Fibroblast of pulmonary artery (primary cell): ENCODE measurements around the gene GMPR2.
"Not testable (repeated sequence)": the region's sequence is repeated elsewhere in the genome, so short reads cannot be mapped to it uniquely, and the experiment has no call there.

Source experiments
- DNase-seq: peaks from one replicate; pipeline ENCODE4 v3.0.0-alpha.2; 2010; ENCODE audit warnings: low read depth
- H3K4me3 ChIP-seq: replicated peaks from 2 replicates; pipeline ENCODE4 v1.5.1; 2011; ENCODE audit warnings: low read depth, mild to moderate bottlenecking, control low read depth, low read length, moderate library complexity
- CTCF ChIP-seq: IDR thresholded peaks from 2 replicates; pipeline ENCODE4 v1.5.1; 2011; ENCODE audit warnings: mild to moderate bottlenecking, control low read depth, low read length, inconsistent platforms; ENCODE audit errors: missing control alignments

Gene GMPR2

GRCh38 chr14:24240110-24240918 is 7.6 kb downstream of the GMPR2 start:
- no peak overlapping the region for H3K4me3 ChIP-seq
- DNase-seq = no peak

GRCh38 chr14:24241829-24242443 is 9.2 kb downstream of the GMPR2 start:
- peak overlapping the region; percentile 86 for H3K4me3 ChIP-seq
- TF ChIP-seq CTCF = peak; percentile 37
- peak; percentile 89 for DNase-seq

More at GRCh38 chr14:24240110-24240918, 7.6 kb downstream of the GMPR2 start:
- no peak for TF ChIP-seq CTCF

DNA sequence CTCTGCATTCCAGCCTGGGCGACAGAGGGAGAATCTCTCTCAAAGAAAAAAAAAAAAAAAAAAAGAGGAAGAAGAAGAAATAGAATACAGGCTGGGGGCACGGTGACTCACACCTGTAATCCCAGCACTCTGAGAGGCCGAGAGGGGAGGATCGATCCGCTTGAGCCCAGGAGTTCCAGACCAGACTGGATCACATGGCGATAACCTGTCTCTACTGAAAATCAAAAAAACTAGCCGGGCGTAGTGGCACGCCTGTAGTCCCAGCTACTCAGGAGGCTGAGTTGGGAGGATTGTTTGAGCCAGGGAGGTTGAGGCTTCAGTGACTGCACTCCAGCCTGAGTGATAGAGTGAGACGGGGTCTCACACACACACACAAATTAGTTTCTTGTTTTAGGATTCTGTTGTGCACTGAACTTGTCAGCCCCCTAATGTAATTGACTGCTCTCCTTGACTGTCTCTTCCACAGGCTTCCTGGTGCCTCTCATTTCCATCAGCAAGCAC is 10.7 kb downstream of the GMPR2 start:
- peak overlapping the region; percentile 86 for H3K4me3 ChIP-seq
- no peak for TF ChIP-seq CTCF
- no peak for DNase-seq

DNA sequence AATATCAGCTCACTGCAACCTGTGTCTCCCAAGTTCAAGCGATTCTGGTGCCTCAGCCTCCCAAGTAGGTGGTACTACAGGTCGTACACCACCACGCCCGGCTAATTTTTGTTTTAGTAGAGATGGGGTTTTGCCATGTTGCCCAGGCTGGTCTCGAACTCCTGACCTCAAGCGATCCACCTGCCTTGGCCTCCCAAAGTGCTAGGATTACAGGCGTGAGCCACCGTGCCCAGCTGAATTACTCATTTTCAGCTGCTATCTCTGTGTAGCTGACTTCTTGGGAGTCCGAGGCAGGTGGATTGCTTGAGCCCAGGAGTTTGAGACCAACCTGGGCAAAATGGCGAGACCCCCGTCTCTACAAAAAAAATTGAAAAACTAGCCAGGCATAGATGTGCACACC is 12.6 kb downstream of the GMPR2 start:
- DNase-seq, H3K4me3 ChIP-seq: not testable (repeated sequence)

- no peak for TF ChIP-seq CTCF
- no peak for DNase-seq
- no peak overlapping the region for H3K4me3 ChIP-seq
Observed at GRCh38 chr14:24246765-24247212, 14.1 kb downstream of the GMPR2 start.

GRCh38 chr14:24247422-24247821 is 14.7 kb downstream of the GMPR2 start:
- DNase-seq = no peak
- no peak overlapping the region for H3K4me3 ChIP-seq
- no peak for TF ChIP-seq CTCF

DNA sequence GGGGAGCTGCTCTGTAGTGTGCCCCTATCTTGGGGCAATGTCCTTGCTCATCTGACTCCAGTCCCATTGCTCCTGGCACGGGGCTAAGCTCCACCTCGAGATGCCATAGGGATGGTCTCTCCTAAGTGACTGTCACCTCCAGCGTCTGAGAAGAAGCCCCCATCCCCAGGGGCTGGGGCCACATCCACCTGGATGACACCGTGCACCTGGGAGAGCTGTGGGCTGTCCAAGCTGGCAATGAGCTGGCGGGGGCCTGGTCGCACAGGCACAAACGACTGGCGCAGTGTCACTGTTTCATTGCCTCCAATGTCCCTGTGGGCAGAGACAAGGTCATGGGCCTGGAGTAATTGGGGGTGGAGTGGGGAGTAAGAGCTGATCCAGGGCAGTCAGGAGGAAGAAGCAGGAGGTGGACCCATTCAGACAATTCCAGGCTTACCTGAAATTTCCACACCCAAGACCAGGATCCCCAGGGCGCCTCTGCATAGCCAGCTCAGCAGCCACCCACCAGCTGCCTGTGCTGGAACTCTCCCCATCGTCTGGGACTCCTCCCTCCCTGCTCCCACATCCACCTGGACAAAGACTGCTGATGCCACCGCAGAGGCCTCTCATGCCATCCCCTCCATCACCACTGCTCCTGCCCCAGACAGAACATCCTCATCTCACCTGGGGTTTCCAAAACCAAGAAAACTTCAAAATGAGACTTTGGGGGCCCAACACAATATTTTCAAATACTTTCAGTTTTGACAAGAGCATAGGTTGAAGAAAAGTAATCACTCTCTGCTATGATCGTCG is 16.7 kb downstream of the GMPR2 start:
- no peak overlapping the region for H3K4me3 ChIP-seq

More for the DNA sequence above, 16.7 kb downstream of the GMPR2 start:
- no peak for TF ChIP-seq CTCF
- DNase-seq = no peak
